Stomach (tissue), 4 donors: ENCODE measurements around the gene CRTC1.

ENCODE experiments used
- CTCF ChIP-seq, 7 experiments: fragments of 450-650 bp in 4 of 7; fragments of 200-600 bp in 3 of 7; sonication (generic) in 3 of 7; IDR thresholded peaks; one replicate each; pipeline ENCODE4 v1.5.1; 2016 to 2019; ENCODE audit warnings: antibody characterized with exemption in 7 of 7, control low read depth in 2 of 7, mild to moderate bottlenecking in 1 of 7
- POLR2AphosphoS5 ChIP-seq, 3 donors: sonication (generic); formaldehyde crosslinking; IDR thresholded peaks; one replicate each; pipeline ENCODE4 v1.6.1; 2016; ENCODE audit warnings: antibody characterized with exemption in 3 of 3

GRCh38 chr19:18772620-18773587 is 89.4 kb downstream of the CRTC1 start:
- TF ChIP-seq CTCF (IDR thresholded peaks at IDR 0.05) (no peak), POLR2AphosphoS5 (IDR thresholded peaks at IDR 0.05) (no peak)
